Spleen (tissue), 11 donors: ENCODE data around the gene KSR1. TPM values are rescaled to one million over a fixed set of nuclear protein-coding genes. Genes with fewer than 3 reads are reported as not detected.

ENCODE experiments used
- DNase-seq: peaks from one replicate; pipeline ENCODE4 v3.0.0-alpha.2; 2020
- H3K27ac ChIP-seq, 8 donors: fragments of 200-600 bp; sonication (generic) in 7 of 8; 1 replicate in 4 of 8; 2 replicates in 4 of 8; pipeline versions ENCODE4 v1.5.0 to v1.8.0; 2016 to 2021; ENCODE audit warnings: inconsistent platforms in 4 of 8, mild to moderate bottlenecking in 4 of 8, moderate library complexity in 1 of 8
- H3K27me3 ChIP-seq, 7 donors: fragments of 200-600 bp; sonication (generic) in 6 of 7; replicated peaks in 1 of 7; 1 replicate in 4 of 7; 2 replicates in 3 of 7; pipeline versions ENCODE4 v1.5.0 to v1.8.0; 2016 to 2021; ENCODE audit warnings: inconsistent platforms in 3 of 7, mild to moderate bottlenecking in 1 of 7
- H3K36me3 ChIP-seq, 6 donors: fragments of 200-600 bp; sonication (generic) in 5 of 6; 1 replicate in 4 of 6; 2 replicates in 2 of 6; pipeline versions ENCODE4 v1.5.0 to v1.8.0; 2016 to 2021; ENCODE audit warnings: inconsistent platforms in 2 of 6
- H3K4me1 ChIP-seq, 6 donors: fragments of 200-600 bp; sonication (generic) in 5 of 6; 1 replicate in 3 of 6; 2 replicates in 3 of 6; pipeline versions ENCODE4 v1.5.0 to v1.8.0; 2016 to 2021; ENCODE audit warnings: inconsistent platforms in 3 of 6
- H3K4me3 ChIP-seq, 8 donors: fragments of 200-600 bp; sonication (generic) in 7 of 8; 1 replicate in 4 of 8; 2 replicates in 4 of 8; pipeline versions ENCODE4 v1.5.0 to v1.8.0; 2016 to 2021; ENCODE audit warnings: inconsistent platforms in 4 of 8, mild to moderate bottlenecking in 4 of 8, moderate library complexity in 2 of 8
- H3K9me3 ChIP-seq, 8 donors: fragments of 200-600 bp; sonication (generic) in 7 of 8; 1 replicate in 4 of 8; 2 replicates in 4 of 8; pipeline versions ENCODE4 v1.5.0 to v1.8.0; 2016 to 2021; ENCODE audit warnings: inconsistent platforms in 4 of 8
- CTCF ChIP-seq, 11 experiments: fragments of 200-600 bp in 7 of 11; fragments of 450-650 bp in 4 of 11; sonication (generic) in 4 of 11; IDR thresholded peaks in 8 of 11; conservative IDR thresholded peaks in 3 of 11; 1 replicate in 7 of 11; 2 replicates in 4 of 11; pipeline versions ENCODE4 v1.4.0 to v1.8.0; 2016 to 2021; ENCODE audit warnings: antibody characterized with exemption in 11 of 11, inconsistent platforms in 4 of 11, mild to moderate bottlenecking in 1 of 11
- POLR2A ChIP-seq, 3 donors: fragments of 450-650 bp; IDR thresholded peaks; one replicate each; pipeline ENCODE4 v1.5.1; 2017; ENCODE audit warnings: antibody characterized with exemption in 3 of 3, mild to moderate bottlenecking in 1 of 3
- POLR2AphosphoS5 ChIP-seq, 3 donors: sonication (generic); formaldehyde crosslinking; IDR thresholded peaks; one replicate each; pipeline ENCODE4 v1.5.1; 2017; ENCODE audit warnings: antibody characterized with exemption in 3 of 3
- WGBS, 5 donors: extraction: QIAGEN DNeasy Blood & Tissue Kit in 3 of 5; methylation state at CpG; one replicate each; pipeline versions ENCODE4 v1.1.5 to v1.1.7; 2013 to 2018; 5-methylcytosine and 5-hydroxymethylcytosine counted together
- intact Hi-C: fragments of 100-400 bp; cut with DNase I; formaldehyde crosslinking; loops from one replicate; pipeline ENCODE4 v1.15.0; 2023; ENCODE audit warnings: low total_unique reads
- polyA plus RNA-seq, 3 donors: library from polyadenylated mRNA; stranded (reverse); fragments of 200-250 nt; gene quantifications; one replicate each; pipeline ENCODE4 v1.2.1, GENCODE V29; 2013
- total RNA-seq, 7 donors: library from RNA; depleted of rRNA in 3 of 7; stranded (reverse); fragments of >200 nt in 3 of 7; fragmentation: NEBNext Ultra II Directional in 4 of 7; extraction: Animal tissue kit (Norgen Biotek cat#: 25700) in 4 of 7; gene quantifications; one replicate each; pipeline versions ENCODE4 v1.1.0 to v1.2.1, GENCODE V29; 2016 to 2021
- donor health status: healthy with polysubstance abuse.
- donor health status: DM: no; HTN: no; CAD: no; lungs with moderate emphysema.
- donor health status: DM: no; HTN: no; CAD: no.
- donor health status: Bipolar disorder and iron deficiency.
- donor health status: healthy.
- donor health status: DM: no; HTN: no; CAD: no.
- donor health status: DM: yes; HTN: yes; CAD: no.

The KSR1 gene
- total and polyA plus RNA-seq, 10 donors, result 6.4 to 100 (median 46.0) TPM

- Histone ChIP-seq H3K27me3 (no peaks in the 10 kb centered on the region), H3K4me3 (no peak overlapping the region), H3K27ac (no peak overlapping the region), H3K36me3 (peaks cover 0 to 6% (median 0%) of the 10 kb centered on the region in 6 donors), H3K4me1 (peaks cover 0 to 50% (median 19%) of the 10 kb centered on the region in 6 donors), H3K9me3 (peaks cover 0 to 24% (median 17%) of the 10 kb centered on the region in 8 donors)
- DNase-seq, result no peak
- TF ChIP-seq POLR2A (IDR thresholded peaks at IDR 0.05), result no peak
- no peak for TF ChIP-seq CTCF (IDR thresholded peaks at IDR 0.05 in 8 of 11, conservative IDR thresholded peaks at IDR 0.05 in 3 of 11)
- no peak for TF ChIP-seq POLR2AphosphoS5 (IDR thresholded peaks at IDR 0.05)
- WGBS, 5 donors, result 71 to 86% (median 80%) methylated on average over 11 to 12 of the region's 12 CpGs
- intact Hi-C loops, result no loop called here
Observed at GRCh38 chr17:27502526-27503324, 46.5 kb downstream of the KSR1 start.

DNA sequence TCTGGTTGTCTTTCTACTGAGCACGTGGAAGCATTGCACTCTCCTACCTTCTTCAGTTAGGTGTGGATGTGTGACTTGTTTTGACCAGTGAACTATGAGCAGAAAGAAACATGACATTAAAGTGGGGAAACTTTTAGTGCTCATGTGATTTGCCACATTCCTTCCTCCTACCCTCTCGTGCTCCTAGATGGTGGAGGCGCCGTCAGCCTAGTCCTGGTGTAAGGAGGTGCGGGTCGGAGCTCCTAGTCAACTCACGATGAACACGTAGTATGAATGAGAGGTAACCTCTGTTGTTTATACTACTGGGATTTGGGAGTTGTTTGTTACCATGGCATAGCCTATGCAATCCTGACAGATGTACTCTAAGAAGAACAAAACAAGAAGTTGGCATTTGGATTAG lies 47.4 kb downstream of the KSR1 start:
- Histone ChIP-seq H3K27ac (no peak overlapping the region), H3K4me1 (peaks cover 0 to 50% (median 19%) of the 10 kb centered on the region in 6 donors), H3K4me3 (no peak overlapping the region), H3K27me3 (no peaks in the 10 kb centered on the region), H3K9me3 (peaks cover 0 to 24% (median 17%) of the 10 kb centered on the region in 8 donors), H3K36me3 (peaks cover 0 to 6% (median 0%) of the 10 kb centered on the region in 6 donors)
- intact Hi-C loops, result no loop called here
- DNase-seq, result no peak
- TF ChIP-seq POLR2A (IDR thresholded peaks at IDR 0.05) (no peak), POLR2AphosphoS5 (IDR thresholded peaks at IDR 0.05) (no peak), CTCF (IDR thresholded peaks at IDR 0.05 in 8 of 11, conservative IDR thresholded peaks at IDR 0.05 in 3 of 11) (no peak)
- WGBS, 5 donors, result 92 to 96% (median 94%) methylated on average over 8 of the region's 8 CpGs

GRCh38 chr17:27504188-27504995 lies 48.1 kb downstream of the KSR1 start:
- no peak overlapping the region for H3K27ac ChIP-seq
- H3K9me3 ChIP-seq, result peaks cover 0 to 24% (median 17%) of the 10 kb centered on the region in 8 donors
- peaks cover 0 to 55% (median 23%) of the 10 kb centered on the region in 6 donors for H3K4me1 ChIP-seq
- intact Hi-C loops, result no loop called here
- no peak overlapping the region for H3K4me3 ChIP-seq
- no peaks in the 10 kb centered on the region for H3K27me3 ChIP-seq
- H3K36me3 ChIP-seq, result peaks cover 0 to 6% (median 0%) of the 10 kb centered on the region in 6 donors
- 72 to 76% (median 74%) methylated on average over 14 to 15 of the region's 15 CpGs for WGBS, 5 donors
- TF ChIP-seq POLR2A (IDR thresholded peaks at IDR 0.05) (no peak), CTCF (IDR thresholded peaks at IDR 0.05 in 8 of 11, conservative IDR thresholded peaks at IDR 0.05 in 3 of 11) (no peak), POLR2AphosphoS5 (IDR thresholded peaks at IDR 0.05) (no peak)
- no peak for DNase-seq
